Testis (tissue), 3 donors: ENCODE measurements around the gene MARCHF9. TPM values are rescaled to one million over a fixed set of nuclear protein-coding genes. Genes with fewer than 3 reads are reported as not detected.
A peak's percentile ranks its signal among the peaks of the same experiment; 100 is the strongest.

Experiments used
- DNase-seq: peaks from one replicate; pipeline ENCODE4 v3.0.0-alpha.2; 2019
- H3K27ac ChIP-seq, 2 donors: fragments of 200-600 bp; sonication (generic); one replicate each; pipeline ENCODE4 v1.5.1; 2019
- H3K27me3 ChIP-seq: fragments of 200-600 bp; sonication (generic); one replicate; pipeline ENCODE4 v1.5.1; 2019
- H3K36me3 ChIP-seq: fragments of 200-600 bp; sonication (generic); one replicate; pipeline ENCODE4 v1.5.1; 2017; ENCODE audit warnings: low read depth; ENCODE audit errors: missing control alignments
- H3K4me1 ChIP-seq: fragments of 200-600 bp; sonication (generic); one replicate; pipeline ENCODE4 v1.5.1; 2019
- H3K4me3 ChIP-seq, 2 donors: fragments of 200-600 bp; sonication (generic); one replicate each; pipeline ENCODE4 v1.5.1; 2017 to 2019
- H3K9me3 ChIP-seq: fragments of 200-600 bp; sonication (generic); one replicate; pipeline ENCODE4 v1.5.1; 2017
- CTCF ChIP-seq, 3 experiments: fragments of 450-650 bp in 2 of 3; fragments of 200-600 bp in 1 of 3; sonication (generic) in 1 of 3; IDR thresholded peaks; one replicate each; pipeline ENCODE4 v1.5.1; 2016 to 2019; ENCODE audit warnings: antibody characterized with exemption in 3 of 3, mild to moderate bottlenecking in 2 of 3, moderate library complexity in 1 of 3
- POLR2A ChIP-seq: fragments of 450-650 bp; IDR thresholded peaks from one replicate; pipeline ENCODE4 v1.6.1; 2017; ENCODE audit warnings: antibody characterized with exemption, mild to moderate bottlenecking, moderate library complexity
- WGBS, 2 donors: methylation state at CpG; one replicate each; pipeline ENCODE4 v1.1.5; 2018; 5-methylcytosine and 5-hydroxymethylcytosine counted together
- intact Hi-C: fragments of 100-400 bp; cut with DNase I; formaldehyde crosslinking; loops from one replicate; pipeline ENCODE4 v1.15.1; 2023; ENCODE audit warnings: low total_unique reads
- polyA plus RNA-seq: library from polyadenylated mRNA; stranded (reverse); fragments of 350-450 nt; fragmentation: Illumina TruSeq; extraction: RNeasy Lipid Tissue Mini Kit (QIAGEN cat#74804); gene quantifications from one replicate; pipeline ENCODE4 v1.2.3, GENCODE V29; 2014; ENCODE audit warnings: low read depth, low replicate concordance; ENCODE audit not compliant: insufficient read depth
- total RNA-seq, 2 donors: library from RNA; depleted of rRNA; stranded (reverse); fragments of >200 nt; gene quantifications; one replicate each; pipeline ENCODE4 v1.2.3, GENCODE V29; 2016

Gene MARCHF9
- total and polyA plus RNA-seq, 3 donors from 2014 or later: 8.4 to 15.1 (median 9.2) TPM

- intact Hi-C loops: no loop called here
- DNase-seq: no peak
- no peaks in the 10 kb centered on the region for H3K36me3 ChIP-seq
- H3K27ac ChIP-seq: no peak overlapping the region
- no peak for TF ChIP-seq POLR2A
- TF ChIP-seq CTCF (IDR thresholded peaks at IDR 0.05): no peak
- H3K4me1 ChIP-seq: peaks cover 15% of the 10 kb centered on the region
- no peaks in the 10 kb centered on the region for H3K9me3 ChIP-seq
- H3K27me3 ChIP-seq: no peaks in the 10 kb centered on the region
- 80 to 100% methylated on average over 2 to 6 of the region's 6 CpGs for WGBS, 2 donors
- no peak overlapping the region for H3K4me3 ChIP-seq
These were observed 21.0 kb upstream of the MARCHF9 start for GRCh38 chr12:57733928-57734327.

- no peak for DNase-seq
- Histone ChIP-seq H3K27me3 (no peaks in the 10 kb centered on the region), H3K36me3 (no peaks in the 10 kb centered on the region), H3K4me3 (no peak overlapping the region), H3K4me1 (peaks cover 15% of the 10 kb centered on the region), H3K9me3 (no peaks in the 10 kb centered on the region), H3K27ac (no peak overlapping the region)
- intact Hi-C loops: no loop called here
- WGBS, 2 donors: 77 to 87% methylated on average over 4 of the region's 4 CpGs
- TF ChIP-seq POLR2A: no peak
- no peak for TF ChIP-seq CTCF (IDR thresholded peaks at IDR 0.05)
These were observed 20.3 kb upstream of the MARCHF9 start for GRCh38 chr12:57734591-57734990.

- intact Hi-C loops: no loop called here
- Histone ChIP-seq H3K27ac (no peak overlapping the region), H3K36me3 (no peaks in the 10 kb centered on the region), H3K4me1 (peaks cover 15% of the 10 kb centered on the region), H3K9me3 (no peaks in the 10 kb centered on the region), H3K4me3 (no peak overlapping the region), H3K27me3 (no peaks in the 10 kb centered on the region)
- TF ChIP-seq CTCF (IDR thresholded peaks at IDR 0.05) (no peak), POLR2A (no peak)
- DNase-seq: no peak
- 12 to 19% methylated on average over 4 to 8 of the region's 8 CpGs for WGBS, 2 donors
These were observed 19.6 kb upstream of the MARCHF9 start for GRCh38 chr12:57735198-57735855.

- Histone ChIP-seq H3K9me3 (no peaks in the 10 kb centered on the region), H3K4me3 (peak overlapping the region in 1 of 2 donors; percentile 4), H3K4me1 (peaks cover 15% of the 10 kb centered on the region), H3K27ac (no peak overlapping the region), H3K27me3 (no peaks in the 10 kb centered on the region), H3K36me3 (no peaks in the 10 kb centered on the region)
- intact Hi-C loops: no loop called here
- WGBS, 2 donors: 4% methylated on average over 20 to 49 of the region's 49 CpGs
- no peak for DNase-seq
- no peak for TF ChIP-seq POLR2A
- TF ChIP-seq CTCF (IDR thresholded peaks at IDR 0.05): no peak
These were observed 18.8 kb upstream of the MARCHF9 start for GRCh38 chr12:57735952-57736740.
